LNCaP clone FGC (cell line): ENCODE measurements around the gene KAT2A.
"Not testable (repeated sequence)": the region's sequence is repeated elsewhere in the genome, so short reads cannot be mapped to it uniquely, and the experiment has no call there.

ENCODE experiments used
- DNase-seq: peaks from one replicate; pipeline ENCODE4 v3.0.0-alpha.2; 2011; ENCODE audit warnings: low read depth
- H3K4me3 ChIP-seq: 2 replicates; pipeline ENCODE4 v1.5.1; 2011; ENCODE audit warnings: mild to moderate bottlenecking, low read depth, low read length, control low read depth
- CTCF ChIP-seq: IDR thresholded peaks from 2 replicates; pipeline ENCODE4 v1.5.1; 2012; ENCODE audit warnings: mild to moderate bottlenecking; ENCODE audit not compliant: control insufficient read depth, insufficient read depth; ENCODE audit errors: extremely low read depth

KAT2A gene

GRCh38 chr17:42163113-42163512 is 41.9 kb upstream of the KAT2A start:
- TF ChIP-seq CTCF: 0 out of 2 replicates have a peak, but pooled peaks have one; percentile 19
- no peak for DNase-seq
- no peak overlapping the region for H3K4me3 ChIP-seq

- no peak overlapping the region for H3K4me3 ChIP-seq
- no peak for DNase-seq
- TF ChIP-seq CTCF: no peak
Measured at GRCh38 chr17:42160531-42160910, 39.4 kb upstream of the KAT2A start.

- DNase-seq: no peak
- no peak for TF ChIP-seq CTCF
Measured at GRCh38 chr17:42159796-42160530, 38.8 kb upstream of the KAT2A start.

GRCh38 chr17:42155614-42156045 is 34.5 kb upstream of the KAT2A start:
- no peak for TF ChIP-seq CTCF
- DNase-seq: no peak

More at GRCh38 chr17:42159796-42160530, 38.8 kb upstream of the KAT2A start:
- H3K4me3 ChIP-seq: no peak overlapping the region

GRCh38 chr17:42153919-42154742 is 33.0 kb upstream of the KAT2A start:
- peak overlapping the region; percentile 100 for H3K4me3 ChIP-seq
- DNase-seq: no peak
- TF ChIP-seq CTCF: no peak

More at GRCh38 chr17:42155614-42156045, 34.5 kb upstream of the KAT2A start:
- no peak overlapping the region for H3K4me3 ChIP-seq

GRCh38 chr17:42146911-42147607 is 25.9 kb upstream of the KAT2A start:
- H3K4me3 ChIP-seq: no peak overlapping the region
- TF ChIP-seq CTCF: no peak
- DNase-seq: no peak

- not testable (repeated sequence) for H3K4me3 ChIP-seq, DNase-seq
Measured at GRCh38 chr17:42143138-42143537, 22.0 kb upstream of the KAT2A start.
